Keratinocyte (primary cell): Measurements from ENCODE around the gene VAV2. TPM values are rescaled to one million over a fixed set of nuclear protein-coding genes. Genes with fewer than 3 reads are reported as not detected.

ENCODE experiments used
- DNase-seq: peaks from one replicate; pipeline ENCODE4 v3.0.0-alpha.2; 2011; ENCODE audit warnings: low read depth, missing footprints, low spot score
- FAIRE-seq: peaks from 2 replicates; lab custom pipeline; 2011; peaks lifted over from hg19 to GRCh38; lab: Jason Lieb, UNC
- H2AFZ ChIP-seq: 2 replicates; pipeline ENCODE4 v1.6.0; 2012; ENCODE audit warnings: low read length, control low read depth, inconsistent platforms; ENCODE audit not compliant: control insufficient read depth
- H3K27ac ChIP-seq: 2 replicates; pipeline ENCODE4 v1.5.1; 2011; ENCODE audit warnings: low read length; ENCODE audit not compliant: control insufficient read depth, insufficient read depth
- H3K27me3 ChIP-seq: 3 replicates; pipeline ENCODE4 v1.6.0; 2011; ENCODE audit warnings: low read length; ENCODE audit not compliant: control insufficient read depth, insufficient read depth; ENCODE audit errors: extremely low read depth
- H3K36me3 ChIP-seq, 2 experiments: 2 replicates in 1 of 2; 3 replicates in 1 of 2; pipeline ENCODE4 v1.5.1; 2011; ENCODE audit warnings: low read length in 2 of 2, mild to moderate bottlenecking in 1 of 2; ENCODE audit not compliant: control insufficient read depth in 2 of 2, insufficient read depth in 2 of 2; ENCODE audit errors: extremely low read depth in 1 of 2
- H3K4me1 ChIP-seq: 3 replicates; pipeline ENCODE4 v1.5.1; 2011; ENCODE audit warnings: low read length; ENCODE audit not compliant: control insufficient read depth, insufficient read depth; ENCODE audit errors: extremely low read depth
- H3K4me2 ChIP-seq: 3 replicates; pipeline ENCODE4 v1.6.0; 2011; ENCODE audit warnings: low read depth, low read length; ENCODE audit not compliant: control insufficient read depth, insufficient read depth; ENCODE audit errors: extremely low read depth
- H3K4me3 ChIP-seq, 3 experiments: fragments of 200-600 bp in 1 of 3; sonication (generic) in 1 of 3; 2 replicates in 2 of 3; 3 replicates in 1 of 3; pipeline ENCODE4 v1.5.1; 2011 to 2016; ENCODE audit warnings: low read length in 3 of 3, mild to moderate bottlenecking in 3 of 3, control low read depth in 2 of 3, inconsistent platforms in 1 of 3, low read depth in 1 of 3, mixed read lengths in 1 of 3, mixed run types in 1 of 3, moderate library complexity in 1 of 3; ENCODE audit not compliant: control insufficient read depth in 2 of 3, insufficient read depth in 2 of 3; ENCODE audit errors: extremely low read depth in 1 of 3
- H3K79me2 ChIP-seq: 2 replicates; pipeline ENCODE4 v1.6.0; 2012; ENCODE audit warnings: low read length; ENCODE audit not compliant: control insufficient read depth, insufficient read depth
- H3K9ac ChIP-seq: 3 replicates; pipeline ENCODE4 v1.6.0; 2011; ENCODE audit warnings: low read length; ENCODE audit not compliant: control insufficient read depth, insufficient read depth; ENCODE audit errors: extremely low read depth
- H3K9me1 ChIP-seq: 3 replicates; pipeline ENCODE4 v1.6.0; 2011; ENCODE audit warnings: low read length; ENCODE audit not compliant: control insufficient read depth, insufficient read depth; ENCODE audit errors: extremely low read depth
- H3K9me3 ChIP-seq: 2 replicates; pipeline ENCODE4 v1.5.1; 2012; ENCODE audit warnings: low read depth, low read length; ENCODE audit not compliant: control insufficient read depth
- H4K20me1 ChIP-seq: 3 replicates; pipeline ENCODE4 v1.6.0; 2011; ENCODE audit warnings: low read length; ENCODE audit not compliant: control insufficient read depth, insufficient read depth; ENCODE audit errors: extremely low read depth
- EZH2 ChIP-seq: IDR thresholded peaks from one replicate; pipeline ENCODE4 v1.6.1; 2012; ENCODE audit warnings: inconsistent platforms, mild to moderate bottlenecking, low read length, moderate library complexity
- dilution Hi-C: fragments of 300-500 bp; cut with MboI; formaldehyde crosslinking; loops from one replicate; pipeline ENCODE4 v1.7.0; 2020; ENCODE audit warnings: low sequenced_read_pairs; ENCODE audit not compliant: extremely low pct_ligation_motif_present
- polyA plus RNA-seq, 5 experiments: library from polyadenylated mRNA; depleted of rRNA in 3 of 5; stranded (reverse) in 3 of 5; stranded (forward) in 1 of 5; unstranded in 1 of 5; fragments of >200 nt; gene quantifications; 1 replicate in 1 of 5; 2 replicates in 3 of 5; 3 replicates in 1 of 5; pipeline versions ENCODE4 v1.2.1 to v1.2.3, GENCODE V29; 2011 to 2012; ENCODE audit warnings: missing spikeins in 2 of 5, low read depth in 1 of 5, low replicate concordance in 1 of 5
- TF ChIP-seq, protein P1 (sequence below), 3 experiments: IDR thresholded peaks in 1 of 3; conservative IDR thresholded peaks in 1 of 3; optimal IDR thresholded peaks in 1 of 3; 2 replicates in 2 of 3; 3 replicates in 1 of 3; pipeline versions ENCODE3 to v1.5.1; 2011; ENCODE audit warnings: low read length in 3 of 3, mild to moderate bottlenecking in 3 of 3, moderate library complexity in 2 of 3, control low read depth in 1 of 3, inconsistent platforms in 1 of 3; ENCODE audit not compliant: insufficient read depth in 2 of 3; ENCODE audit errors: extremely low read depth in 1 of 3

The VAV2 gene
- polyA plus RNA-seq, 1 donor (not counting 4 experiments of a cell fraction or from before 2014, with no cell fraction given) = 16.4 TPM

DNA sequence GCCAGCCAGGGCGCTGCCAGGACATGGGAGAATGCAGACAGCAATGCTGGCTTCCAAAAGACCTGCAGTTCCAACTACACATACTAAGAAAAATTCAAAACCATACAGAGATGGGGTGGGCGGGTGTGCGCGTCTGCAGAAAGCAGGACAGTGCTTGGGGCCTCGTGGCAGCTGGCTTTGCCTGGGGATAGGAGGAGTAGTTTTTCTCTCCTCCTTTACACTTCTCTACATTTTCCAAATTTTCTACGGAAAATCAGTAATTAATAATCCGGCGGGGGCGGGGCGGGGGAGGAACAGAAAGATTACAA, 210.3 kb downstream of the VAV2 start:
- Histone ChIP-seq H3K79me2 (no peaks in the 10 kb centered on the region), H3K9ac (no peak overlapping the region), H3K9me3 (no peaks in the 10 kb centered on the region), H3K27me3 (no peaks in the 10 kb centered on the region), H2AFZ (no peak overlapping the region), H3K36me3 (peaks cover 26 to 63% of the 10 kb centered on the region in 2 experiments), H3K27ac (no peak overlapping the region), H3K4me1 (no peaks in the 10 kb centered on the region), H3K9me1 (no peaks in the 10 kb centered on the region), H4K20me1 (no peaks in the 10 kb centered on the region), H3K4me2 (no peak overlapping the region), H3K4me3 (no peak overlapping the region)
- FAIRE-seq (no peak), DNase-seq (no peak)
- dilution Hi-C loops = no loop called here
- no peak for TF ChIP-seq EZH2
- TF ChIP-seq, protein P1, sequence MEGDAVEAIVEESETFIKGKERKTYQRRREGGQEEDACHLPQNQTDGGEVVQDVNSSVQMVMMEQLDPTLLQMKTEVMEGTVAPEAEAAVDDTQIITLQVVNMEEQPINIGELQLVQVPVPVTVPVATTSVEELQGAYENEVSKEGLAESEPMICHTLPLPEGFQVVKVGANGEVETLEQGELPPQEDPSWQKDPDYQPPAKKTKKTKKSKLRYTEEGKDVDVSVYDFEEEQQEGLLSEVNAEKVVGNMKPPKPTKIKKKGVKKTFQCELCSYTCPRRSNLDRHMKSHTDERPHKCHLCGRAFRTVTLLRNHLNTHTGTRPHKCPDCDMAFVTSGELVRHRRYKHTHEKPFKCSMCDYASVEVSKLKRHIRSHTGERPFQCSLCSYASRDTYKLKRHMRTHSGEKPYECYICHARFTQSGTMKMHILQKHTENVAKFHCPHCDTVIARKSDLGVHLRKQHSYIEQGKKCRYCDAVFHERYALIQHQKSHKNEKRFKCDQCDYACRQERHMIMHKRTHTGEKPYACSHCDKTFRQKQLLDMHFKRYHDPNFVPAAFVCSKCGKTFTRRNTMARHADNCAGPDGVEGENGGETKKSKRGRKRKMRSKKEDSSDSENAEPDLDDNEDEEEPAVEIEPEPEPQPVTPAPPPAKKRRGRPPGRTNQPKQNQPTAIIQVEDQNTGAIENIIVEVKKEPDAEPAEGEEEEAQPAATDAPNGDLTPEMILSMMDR (optimal IDR thresholded peaks at IDR 0.05 in 1 of 3, IDR thresholded peaks at IDR 0.05 in 1 of 3, conservative IDR thresholded peaks at IDR 0.05 in 1 of 3; ENCODE audit: extremely low read depth in 1 of 3, insufficient read depth in 2 of 3, low read length in 3 of 3) = no peak

DNA sequence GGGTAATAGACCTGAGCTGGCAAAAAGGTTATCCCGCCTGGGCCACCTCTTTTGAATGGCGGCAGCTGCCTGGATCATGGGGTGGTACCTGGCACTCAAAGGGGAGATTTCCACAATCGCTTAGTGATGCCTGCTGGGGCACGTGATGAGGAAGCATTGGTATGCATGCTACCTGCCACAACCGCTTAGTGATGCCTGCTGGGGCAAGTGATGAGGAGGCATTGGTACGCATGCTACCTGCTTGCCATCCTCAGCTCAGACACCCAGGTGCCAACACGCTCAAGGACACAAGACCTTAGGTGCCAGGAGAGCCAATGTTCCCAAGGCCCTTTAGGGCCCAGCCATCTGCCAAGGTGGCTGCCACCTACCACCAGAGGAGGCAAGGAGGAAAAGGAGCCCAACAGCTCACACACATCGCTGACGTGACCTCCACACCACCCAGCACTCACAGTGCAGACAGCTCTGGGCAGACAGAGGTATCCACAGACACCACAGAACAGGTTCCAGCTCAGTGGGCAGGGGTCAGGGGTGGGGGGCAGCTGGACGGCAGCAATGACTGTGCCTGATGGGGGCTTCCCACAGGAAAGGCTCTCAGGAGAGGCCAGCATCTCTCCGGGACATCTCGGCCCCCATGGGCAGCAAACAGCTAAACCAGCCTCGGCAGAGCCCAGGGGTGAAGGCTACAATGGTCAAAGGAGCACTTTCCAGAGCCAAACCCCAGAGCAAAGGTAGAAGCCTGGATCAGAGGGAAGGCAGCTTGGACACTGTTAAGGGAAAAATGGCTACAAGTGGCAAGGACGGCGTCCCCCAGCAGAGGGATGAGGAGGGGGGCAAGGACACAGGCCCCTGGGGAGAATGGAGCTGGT, 210.9 kb downstream of the VAV2 start:
- DNase-seq = no peak
- no peak overlapping the region for H3K4me3 ChIP-seq
- TF ChIP-seq, protein P1 (optimal IDR thresholded peaks at IDR 0.05 in 1 of 3, IDR thresholded peaks at IDR 0.05 in 1 of 3, conservative IDR thresholded peaks at IDR 0.05 in 1 of 3; ENCODE audit: extremely low read depth in 1 of 3, insufficient read depth in 2 of 3, low read length in 3 of 3) = no peak
- TF ChIP-seq EZH2 = no peak
- dilution Hi-C loops = no loop called here
- H4K20me1 ChIP-seq = no peaks in the 10 kb centered on the region
- no peaks in the 10 kb centered on the region for H3K79me2 ChIP-seq
- H2AFZ ChIP-seq = no peak overlapping the region
- no peak for FAIRE-seq
- no peaks in the 10 kb centered on the region for H3K4me1 ChIP-seq
- no peak overlapping the region for H3K27ac ChIP-seq
- peaks cover 29 to 65% of the 10 kb centered on the region in 2 experiments for H3K36me3 ChIP-seq
- H3K9me3 ChIP-seq = no peaks in the 10 kb centered on the region
- no peak overlapping the region for H3K4me2 ChIP-seq
- H3K9me1 ChIP-seq = no peaks in the 10 kb centered on the region
- no peaks in the 10 kb centered on the region for H3K27me3 ChIP-seq
- H3K9ac ChIP-seq = no peak overlapping the region
